ENCODE results near the gene CAMTA2.

CAMTA2 gene

GRCh38 chr17:4998027-4998731 is 10.7 kb upstream of the CAMTA2 start:
- Histone ChIP-seq H2BK5ac (ENCODE audit: low read depth, low read length, poor library complexity, severe bottlenecking) (no peak overlapping the region), H3K27me3 (ENCODE audit: control insufficient read depth in 1 of 2, insufficient read depth in 1 of 2, low read length in 2 of 2) (no peaks in the 10 kb centered on the region), H3K23ac (ENCODE audit: low read length in 2 of 2) (peak overlapping the region in 1 of 2 experiments; percentile 5), H3K27ac (ENCODE audit: low read length, poor library complexity, severe bottlenecking) (no peak overlapping the region), H4K91ac (ENCODE audit: low read length) (peak overlapping the region; percentile 72), H3K4me1 (ENCODE audit: control insufficient read depth, insufficient read depth, low read depth, low read length) (peaks cover 26% of the 10 kb centered on the region), H3K9ac (ENCODE audit: low read length) (peak overlapping the region; percentile 91), H2AFZ (ENCODE audit: low read depth, low read length) (no peak overlapping the region), H3K4me2 (ENCODE audit: low read length, poor library complexity, severe bottlenecking) (peak overlapping the region; percentile 90), H2BK120ac (ENCODE audit: low read depth, low read length) (peak overlapping the region; percentile 88), H3K36me3 (ENCODE audit: control insufficient read depth in 1 of 2, insufficient read depth in 2 of 2, low read depth in 1 of 2, low read length in 2 of 2) (peaks cover 26 to 35% of the 10 kb centered on the region in 2 experiments), H3K14ac (ENCODE audit: low read length in 2 of 2) (peak overlapping the region in 1 of 2 experiments; percentile 91), H3K4ac (ENCODE audit: low read depth in 1 of 2, low read length in 2 of 2) (peak overlapping the region; percentile 43 to 88), H3K9me3 (ENCODE audit: control insufficient read depth, low read length) (no peaks in the 10 kb centered on the region), H3K18ac (ENCODE audit: low read depth in 1 of 2, low read length in 2 of 2) (peak overlapping the region; percentile 79 to 86), H2BK12ac (ENCODE audit: low read length in 2 of 2) (peak overlapping the region; percentile 38 to 60), H4K8ac (ENCODE audit: low read length) (peak overlapping the region; percentile 21), H2AK5ac (ENCODE audit: low read length, severe bottlenecking) (peak overlapping the region; percentile 70), H3K79me1 (replicated peaks; ENCODE audit: low read length, poor library complexity, severe bottlenecking) (peaks cover 24% of the 10 kb centered on the region), H2BK15ac (ENCODE audit: low read depth, poor library complexity, severe bottlenecking) (peak overlapping the region; percentile 56), H3K4me3 (ENCODE audit: insufficient read depth in 1 of 2, low read depth in 1 of 2, low read length in 2 of 2) (peak overlapping the region; percentile 88 to 99)
- under 1% methylated on average over 37 of the region's 55 CpGs for WGBS
- DNase-seq: peak; percentile 43

GRCh38 chr17:4997302-4998026 is 10.0 kb upstream of the CAMTA2 start, which contains the start of the genes INCA1 and KIF1C:
Gene INCA1 (minus strand): TSS chr17:4997522. CDS start chr17:4994437, 3,085 bp downstream.
Gene KIF1C (plus strand): TSS chr17:4997950. CDS start chr17:5000247, 2,297 bp downstream.
- peak within 1 kb of the TSS; percentile 88 for H2BK120ac ChIP-seq (ENCODE audit: low read depth, low read length)
- H3K9ac ChIP-seq (ENCODE audit: low read length): peak within 1 kb of the TSS; percentile 91
- peak within 1 kb of the TSS; percentile 63 for H3K27ac ChIP-seq (ENCODE audit: low read length, poor library complexity, severe bottlenecking)
- peak within 1 kb of the TSS; percentile 90 for H3K4me2 ChIP-seq (ENCODE audit: low read length, poor library complexity, severe bottlenecking)
- H3K79me1 ChIP-seq (replicated peaks; ENCODE audit: low read length, poor library complexity, severe bottlenecking): peaks cover 22% of the 10 kb centered on the region
- peak within 1 kb of the TSS; percentile 78 for H4K8ac ChIP-seq (ENCODE audit: low read length)
- H3K4me1 ChIP-seq (ENCODE audit: control insufficient read depth, insufficient read depth, low read depth, low read length): peaks cover 26% of the 10 kb centered on the region
- H2BK12ac ChIP-seq (ENCODE audit: low read length in 2 of 2): peak within 1 kb of the TSS; percentile 38 to 61
- no peaks in the 10 kb centered on the region for H3K27me3 ChIP-seq (ENCODE audit: control insufficient read depth in 1 of 2, insufficient read depth in 1 of 2, low read length in 2 of 2)
- peak within 1 kb of the TSS; percentile 72 for H4K91ac ChIP-seq (ENCODE audit: low read length)
- peak within 1 kb of the TSS; percentile 82 for H2AK5ac ChIP-seq (ENCODE audit: low read length, severe bottlenecking)
- peak within 1 kb of the TSS; percentile 56 for H2BK15ac ChIP-seq (ENCODE audit: low read depth, poor library complexity, severe bottlenecking)
- WGBS: under 1% methylated on average over 56 of the region's 93 CpGs
- peak; percentile 89 for DNase-seq
- peak within 1 kb of the TSS; percentile 80 for H2AFZ ChIP-seq (ENCODE audit: low read depth, low read length)
- H3K36me3 ChIP-seq (ENCODE audit: control insufficient read depth in 1 of 2, insufficient read depth in 2 of 2, low read depth in 1 of 2, low read length in 2 of 2): peaks cover 20 to 28% of the 10 kb centered on the region in 2 experiments
- H3K23ac ChIP-seq (ENCODE audit: low read length in 2 of 2): peak within 1 kb of the TSS in 1 of 2 experiments; percentile 92
- H3K18ac ChIP-seq (ENCODE audit: low read depth in 1 of 2, low read length in 2 of 2): peak within 1 kb of the TSS; percentile 79 to 86
- H2BK5ac ChIP-seq (ENCODE audit: low read depth, low read length, poor library complexity, severe bottlenecking): peak within 1 kb of the TSS; percentile 92
- H3K4ac ChIP-seq (ENCODE audit: low read depth in 1 of 2, low read length in 2 of 2): peak within 1 kb of the TSS; percentile 43 to 88
- H3K14ac ChIP-seq (ENCODE audit: low read length in 2 of 2): peak within 1 kb of the TSS in 1 of 2 experiments; percentile 91
- peak within 1 kb of the TSS; percentile 88 to 99 for H3K4me3 ChIP-seq (ENCODE audit: insufficient read depth in 1 of 2, low read depth in 1 of 2, low read length in 2 of 2)
- no peaks in the 10 kb centered on the region for H3K9me3 ChIP-seq (ENCODE audit: control insufficient read depth, low read length)

GRCh38 chr17:4994081-4994595 is 6.7 kb upstream of the CAMTA2 start:
- Histone ChIP-seq H4K8ac (ENCODE audit: low read length) (no peak overlapping the region), H2BK15ac (ENCODE audit: low read depth, poor library complexity, severe bottlenecking) (no peak overlapping the region), H3K4me2 (ENCODE audit: low read length, poor library complexity, severe bottlenecking) (no peak overlapping the region), H2AFZ (ENCODE audit: low read depth, low read length) (no peak overlapping the region), H3K4me1 (ENCODE audit: control insufficient read depth, insufficient read depth, low read depth, low read length) (peaks cover 14% of the 10 kb centered on the region), H2BK5ac (ENCODE audit: low read depth, low read length, poor library complexity, severe bottlenecking) (no peak overlapping the region), H4K91ac (ENCODE audit: low read length) (no peak overlapping the region), H3K4me3 (ENCODE audit: insufficient read depth in 1 of 2, low read depth in 1 of 2, low read length in 2 of 2) (no peak overlapping the region), H3K27me3 (ENCODE audit: control insufficient read depth in 1 of 2, insufficient read depth in 1 of 2, low read length in 2 of 2) (no peaks in the 10 kb centered on the region), H3K27ac (ENCODE audit: low read length, poor library complexity, severe bottlenecking) (no peak overlapping the region), H2BK120ac (ENCODE audit: low read depth, low read length) (no peak overlapping the region), H3K14ac (ENCODE audit: low read length in 2 of 2) (no peak overlapping the region), H3K36me3 (ENCODE audit: control insufficient read depth in 1 of 2, insufficient read depth in 2 of 2, low read depth in 1 of 2, low read length in 2 of 2) (peaks cover 0 to 7% of the 10 kb centered on the region in 2 experiments), H3K18ac (ENCODE audit: low read depth in 1 of 2, low read length in 2 of 2) (no peak overlapping the region), H3K9ac (ENCODE audit: low read length) (no peak overlapping the region), H2AK5ac (ENCODE audit: low read length, severe bottlenecking) (no peak overlapping the region), H2BK12ac (ENCODE audit: low read length in 2 of 2) (no peak overlapping the region), H3K4ac (ENCODE audit: low read depth in 1 of 2, low read length in 2 of 2) (no peak overlapping the region), H3K79me1 (replicated peaks; ENCODE audit: low read length, poor library complexity, severe bottlenecking) (peaks cover 2% of the 10 kb centered on the region), H3K9me3 (ENCODE audit: control insufficient read depth, low read length) (no peaks in the 10 kb centered on the region), H3K23ac (ENCODE audit: low read length in 2 of 2) (no peak overlapping the region)
- DNase-seq: no peak
- 77% methylated on average over 6 of the region's 6 CpGs for WGBS

Data from mesenchymal stem cell (in vitro differentiated cells and primary cell).